Renal pelvis (tissue), 4 donors: ENCODE measurements around the gene DOCK1. TPM values are rescaled to one million over a fixed set of nuclear protein-coding genes. Genes with fewer than 3 reads are reported as not detected.

Source experiments
- DNase-seq: peaks from one replicate; pipeline ENCODE4 v3.0.0-alpha.2; 2013
- polyA plus RNA-seq, 3 donors: library from polyadenylated mRNA; unstranded; fragments of 120-200 nt; gene quantifications; one replicate each; pipeline ENCODE4 v1.2.1, GENCODE V29; 2013; ENCODE audit not compliant: insufficient read length in 3 of 3

The DOCK1 gene
- polyA plus RNA-seq, 3 donors: 61.5 to 65.1 (median 61.9) TPM

GRCh38 chr10:127207081-127207480, 301.9 kb downstream of the DOCK1 start:
- no peak for DNase-seq

GRCh38 chr10:127210936-127211466, 305.8 kb downstream of the DOCK1 start:
- no peak for DNase-seq

- no peak for DNase-seq
Observed at GRCh38 chr10:127215866-127216265, 310.6 kb downstream of the DOCK1 start.

GRCh38 chr10:127216274-127216673, 311.0 kb downstream of the DOCK1 start:
- DNase-seq: no peak

GRCh38 chr10:127216786-127217185, 311.6 kb downstream of the DOCK1 start:
- DNase-seq: no peak

- no peak for DNase-seq
Observed at GRCh38 chr10:127218658-127219057, 313.4 kb downstream of the DOCK1 start.

GRCh38 chr10:127221281-127221680, 316.1 kb downstream of the DOCK1 start:
- DNase-seq: no peak

GRCh38 chr10:127227027-127227426, 321.8 kb downstream of the DOCK1 start:
- DNase-seq: no peak

GRCh38 chr10:127227663-127228062, 322.4 kb downstream of the DOCK1 start:
- DNase-seq: no peak

GRCh38 chr10:127228195-127228787, 323.1 kb downstream of the DOCK1 start:
- no peak for DNase-seq

GRCh38 chr10:127234306-127234800, 329.1 kb downstream of the DOCK1 start:
- no peak for DNase-seq

GRCh38 chr10:127236266-127236665, 331.0 kb downstream of the DOCK1 start:
- no peak for DNase-seq

- no peak for DNase-seq
Observed at GRCh38 chr10:127242914-127243313, 337.7 kb downstream of the DOCK1 start.

- DNase-seq: no peak
Observed at GRCh38 chr10:127243490-127244272, 338.5 kb downstream of the DOCK1 start.

GRCh38 chr10:127245456-127245855, 340.2 kb downstream of the DOCK1 start:
- DNase-seq: no peak

- DNase-seq: no peak
Observed at GRCh38 chr10:127250031-127250430, 344.8 kb downstream of the DOCK1 start.

GRCh38 chr10:127252818-127253217, 347.6 kb downstream of the DOCK1 start:
- DNase-seq: no peak

GRCh38 chr10:127254276-127254675, 349.0 kb downstream of the DOCK1 start:
- no peak for DNase-seq

- no peak for DNase-seq
Observed at GRCh38 chr10:127257395-127257794, 352.2 kb downstream of the DOCK1 start.

- no peak for DNase-seq
Observed at GRCh38 chr10:127259347-127259746, 354.1 kb downstream of the DOCK1 start.

GRCh38 chr10:127262606-127263005, 357.4 kb downstream of the DOCK1 start:
- DNase-seq: no peak

- DNase-seq: no peak
Observed at GRCh38 chr10:127265288-127265687, 360.1 kb downstream of the DOCK1 start.

GRCh38 chr10:127266431-127266830, 361.2 kb downstream of the DOCK1 start:
- no peak for DNase-seq
